ENCODE data around the gene LAMP5.

DNA sequence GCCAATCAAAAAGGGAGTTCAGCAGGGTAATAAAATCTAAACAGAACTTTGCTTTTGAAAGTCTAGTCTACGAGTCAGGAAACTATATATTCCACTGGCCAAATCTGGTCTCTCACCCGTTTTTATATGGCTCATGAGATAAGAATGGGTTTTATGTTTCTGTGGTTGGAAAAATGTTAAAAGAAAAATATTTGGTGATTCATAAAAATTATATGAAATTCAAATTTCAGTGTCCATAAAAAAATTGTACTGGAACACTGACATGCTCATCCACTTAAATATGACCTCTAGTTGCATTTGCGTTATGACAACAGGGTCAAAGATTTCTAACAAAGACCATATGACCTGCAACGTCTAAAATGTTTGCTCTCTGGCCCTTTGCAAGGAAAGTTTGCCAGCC, 22.3 kb upstream of the LAMP5 start:
- no peak for TF ChIP-seq CTCF (optimal IDR thresholded peaks at IDR 0.05 in 1 of 3, IDR thresholded peaks at IDR 0.05 in 1 of 3, conservative IDR thresholded peaks at IDR 0.05 in 1 of 3; ENCODE audit: extremely low read depth in 1 of 3, insufficient read depth in 2 of 3, low read length in 3 of 3)
- TF ChIP-seq EZH2 (IDR thresholded peaks at IDR 0.05; ENCODE audit: low read length) = no peak
